Lower leg skin (tissue), 3 donors: ENCODE results near the gene BTBD18.

Source experiments
- CTCF ChIP-seq, 3 donors: fragments of 450-650 bp; IDR thresholded peaks; one replicate each; pipeline ENCODE4 v1.5.1; 2016; ENCODE audit warnings: antibody characterized with exemption in 3 of 3, mild to moderate bottlenecking in 3 of 3, moderate library complexity in 2 of 3
- POLR2A ChIP-seq, 2 donors: fragments of 450-650 bp; IDR thresholded peaks; one replicate each; pipeline ENCODE4 v1.6.1; 2016 to 2017; ENCODE audit warnings: antibody characterized with exemption in 2 of 2, mild to moderate bottlenecking in 1 of 2, moderate library complexity in 1 of 2

- TF ChIP-seq CTCF (IDR thresholded peaks at IDR 0.05) (no peak), POLR2A (IDR thresholded peaks at IDR 0.05) (no peak)
Observed at GRCh38 chr11:57711414-57712255, 40.0 kb downstream of the BTBD18 start, which contains the start of gene MED19.
